GM11168 (cell line): ENCODE data around the gene PIK3AP1.

Experiments
- in situ Hi-C: fragments of 300-500 bp; cut with MboI; formaldehyde crosslinking; loops from one replicate; pipeline ENCODE4 v1.12.0; 2022; ENCODE audit warnings: low sequenced_read_pairs; ENCODE audit not compliant: unreplicated experiment

The PIK3AP1 gene

GRCh38 chr10:96622013-96622787 lies 98.1 kb downstream of the PIK3AP1 start:
- in situ Hi-C loops = no loop called here

GRCh38 chr10:96619796-96620773 lies 100.2 kb downstream of the PIK3AP1 start:
- in situ Hi-C loops = no loop called here

GRCh38 chr10:96619120-96619519 lies 101.2 kb downstream of the PIK3AP1 start:
- in situ Hi-C loops = no loop called here

- in situ Hi-C loops = no loop called here
Observed at GRCh38 chr10:96618653-96619052, 101.7 kb downstream of the PIK3AP1 start.

- in situ Hi-C loops = no loop called here
Observed at GRCh38 chr10:96616961-96617360, 103.4 kb downstream of the PIK3AP1 start.

- in situ Hi-C loops = no loop called here
Observed at GRCh38 chr10:96614515-96614914, 105.8 kb downstream of the PIK3AP1 start.

- in situ Hi-C loops = no loop called here
Observed at GRCh38 chr10:96613576-96613975, 106.7 kb downstream of the PIK3AP1 start.

- in situ Hi-C loops = no loop called here
Observed at GRCh38 chr10:96612055-96612830, 108.1 kb downstream of the PIK3AP1 start.

GRCh38 chr10:96610817-96611216 lies 109.5 kb downstream of the PIK3AP1 start:
- in situ Hi-C loops = no loop called here

- in situ Hi-C loops = no loop called here
Observed at GRCh38 chr10:96609510-96609909, 110.8 kb downstream of the PIK3AP1 start.

- in situ Hi-C loops = no loop called here
Observed at GRCh38 chr10:96608805-96609204, 111.5 kb downstream of the PIK3AP1 start.

- in situ Hi-C loops = no loop called here
Observed at GRCh38 chr10:96608262-96608661, 112.1 kb downstream of the PIK3AP1 start.

GRCh38 chr10:96606946-96607345 lies 113.4 kb downstream of the PIK3AP1 start:
- in situ Hi-C loops = no loop called here

GRCh38 chr10:96606216-96606615 lies 114.1 kb downstream of the PIK3AP1 start:
- in situ Hi-C loops = no loop called here

- in situ Hi-C loops = no loop called here
Observed at GRCh38 chr10:96600337-96600736, 120.0 kb downstream of the PIK3AP1 start.

GRCh38 chr10:96598846-96599245 lies 121.5 kb downstream of the PIK3AP1 start:
- in situ Hi-C loops = no loop called here

- in situ Hi-C loops = no loop called here
Observed at GRCh38 chr10:96596422-96597407, 123.6 kb downstream of the PIK3AP1 start.

GRCh38 chr10:96595741-96596140 lies 124.6 kb downstream of the PIK3AP1 start:
- in situ Hi-C loops = no loop called here

- in situ Hi-C loops = loop anchor here (5.0 kb wide), 1 partner anchor 105 kb away; no protein-coding TSS in a partner anchor
Observed at GRCh38 chr10:96591946-96592345, 128.4 kb downstream of the PIK3AP1 start.
